CD4-positive, CD25-positive, alpha-beta regulatory T cell (primary cell): ENCODE results near the gene GRIK3. TPM values are rescaled to one million over a fixed set of nuclear protein-coding genes. Genes with fewer than 3 reads are reported as not detected.

Experiments used
- ATAC-seq, 2 donors: fragments of 150-1000 bp; cut with Tn5 transposase; one replicate each; pipeline ENCODE4 v1.10.0; 2021; ENCODE audit warnings: low read depth in 2 of 2, moderate number of reproducible peaks in 2 of 2, moderate library complexity in 1 of 2
- DNase-seq, 3 donors: peaks; one replicate each; pipeline versions ENCODE4 v3.0.0 to v3.0.0-alpha.2; 2012 to 2022; ENCODE audit warnings: mixed read lengths in 1 of 3
- H3K27ac ChIP-seq: one replicate; pipeline ENCODE4 v1.7.0; 2013; ENCODE audit warnings: mild to moderate bottlenecking, low read length; ENCODE audit not compliant: insufficient read depth, poor library complexity, severe bottlenecking
- H3K27me3 ChIP-seq: one replicate; pipeline ENCODE4 v1.7.0; 2013; ENCODE audit warnings: low read length; ENCODE audit not compliant: control insufficient read depth, insufficient read depth
- H3K36me3 ChIP-seq: one replicate; pipeline ENCODE4 v1.7.0; 2013; ENCODE audit warnings: mild to moderate bottlenecking, low read length, moderate library complexity; ENCODE audit not compliant: control insufficient read depth, insufficient read depth
- H3K4me1 ChIP-seq: 2 replicates; pipeline ENCODE4 v1.7.0; 2013; ENCODE audit warnings: mild to moderate bottlenecking, low read length; ENCODE audit not compliant: insufficient read depth, control insufficient read depth, poor library complexity, severe bottlenecking
- H3K4me3 ChIP-seq: one replicate; pipeline ENCODE4 v1.7.0; 2013; ENCODE audit warnings: low read depth, mild to moderate bottlenecking, low read length, moderate library complexity
- H3K9me3 ChIP-seq, 2 experiments: 1 replicate in 1 of 2; 2 replicates in 1 of 2; pipeline ENCODE4 v1.7.0; 2013; ENCODE audit warnings: low read length in 2 of 2, mild to moderate bottlenecking in 1 of 2, moderate library complexity in 1 of 2; ENCODE audit not compliant: control insufficient read depth in 2 of 2
- H3K27ac Mint-ChIP-seq, 3 donors: one replicate each; pipeline ENCODE4 v1.8.0; 2020 to 2022; ENCODE audit warnings: mild to moderate bottlenecking in 3 of 3, mixed read lengths in 3 of 3, moderate library complexity in 2 of 3
- H3K27me3 Mint-ChIP-seq: one replicate; pipeline ENCODE4 v1.8.0; 2022; ENCODE audit warnings: mild to moderate bottlenecking, mixed read lengths
- H3K36me3 Mint-ChIP-seq: one replicate; pipeline ENCODE4 v1.8.0; 2020; ENCODE audit warnings: mixed read lengths
- H3K4me1 Mint-ChIP-seq, 4 donors: one replicate each; pipeline ENCODE4 v1.8.0; 2020 to 2022; ENCODE audit warnings: mixed read lengths in 4 of 4, mild to moderate bottlenecking in 1 of 4
- H3K4me3 Mint-ChIP-seq, 4 donors: one replicate each; pipeline ENCODE4 v1.8.0; 2020 to 2022; ENCODE audit warnings: mild to moderate bottlenecking in 4 of 4, mixed read lengths in 4 of 4, moderate library complexity in 3 of 4
- H3K9me3 Mint-ChIP-seq, 7 donors: one replicate each; pipeline ENCODE4 v1.8.0; 2020 to 2022; ENCODE audit warnings: mixed read lengths in 7 of 7, mild to moderate bottlenecking in 3 of 7, moderate library complexity in 2 of 7
- polyA plus RNA-seq, 4 donors: library from polyadenylated mRNA; unstranded; fragments of 300-500 nt; fragmentation: Illumina TruSeq; gene quantifications; one replicate each; pipeline ENCODE4 v1.2.3, GENCODE V29; 2021
- total RNA-seq: library from RNA; stranded (reverse); gene quantifications from one replicate; pipeline ENCODE4 v1.2.3, GENCODE V29; 2022

GRIK3 gene
- total and polyA plus RNA-seq, 5 donors from 2014 or later: not detected

- no peak for ATAC-seq
- H3K9me3 Mint-ChIP-seq: peaks cover 0 to 3% (median 0%) of the 10 kb centered on the region in 7 donors
- H3K4me1 Mint-ChIP-seq: no peaks in the 10 kb centered on the region
- no peak overlapping the region for H3K27ac Mint-ChIP-seq
- Histone ChIP-seq H3K27ac (no peak overlapping the region), H3K4me3 (no peak overlapping the region), H3K4me1 (no peaks in the 10 kb centered on the region), H3K27me3 (no peaks in the 10 kb centered on the region), H3K9me3 (no peaks in the 10 kb centered on the region), H3K36me3 (no peaks in the 10 kb centered on the region)
- no peak overlapping the region for H3K4me3 Mint-ChIP-seq
- H3K27me3 Mint-ChIP-seq: peaks cover 4% of the 10 kb centered on the region
- H3K36me3 Mint-ChIP-seq: no peaks in the 10 kb centered on the region
- no peak for DNase-seq
Measured at GRCh38 chr1:36975642-36976041, 58.7 kb downstream of the GRIK3 start.

GRCh38 chr1:36973056-36973455 lies 61.3 kb downstream of the GRIK3 start:
- Histone ChIP-seq H3K27ac (no peak overlapping the region), H3K36me3 (no peaks in the 10 kb centered on the region), H3K4me1 (no peaks in the 10 kb centered on the region), H3K9me3 (no peaks in the 10 kb centered on the region), H3K4me3 (no peak overlapping the region), H3K27me3 (no peaks in the 10 kb centered on the region)
- Mint-ChIP-seq H3K4me1 (no peaks in the 10 kb centered on the region), H3K36me3 (no peaks in the 10 kb centered on the region), H3K27ac (no peak overlapping the region), H3K4me3 (no peak overlapping the region), H3K27me3 (peaks cover 4% of the 10 kb centered on the region), H3K9me3 (peaks cover 0 to 2% (median 0%) of the 10 kb centered on the region in 7 donors)
- ATAC-seq (no peak), DNase-seq (no peak)

- no peaks in the 10 kb centered on the region for H3K36me3 Mint-ChIP-seq
- no peaks in the 10 kb centered on the region for H3K4me1 Mint-ChIP-seq
- Histone ChIP-seq H3K9me3 (no peaks in the 10 kb centered on the region), H3K27me3 (no peaks in the 10 kb centered on the region), H3K4me1 (no peaks in the 10 kb centered on the region), H3K4me3 (no peak overlapping the region), H3K36me3 (no peaks in the 10 kb centered on the region), H3K27ac (no peak overlapping the region)
- no peaks in the 10 kb centered on the region for H3K27me3 Mint-ChIP-seq
- DNase-seq (no peak), ATAC-seq (no peak)
- peaks cover 0 to 2% (median 0%) of the 10 kb centered on the region in 7 donors for H3K9me3 Mint-ChIP-seq
- no peak overlapping the region for H3K4me3 Mint-ChIP-seq
- H3K27ac Mint-ChIP-seq: no peak overlapping the region
Measured at GRCh38 chr1:36971852-36972618, 62.3 kb downstream of the GRIK3 start.

GRCh38 chr1:36968730-36969129 lies 65.6 kb downstream of the GRIK3 start:
- no peaks in the 10 kb centered on the region for H3K36me3 Mint-ChIP-seq
- ATAC-seq (no peak), DNase-seq (no peak)
- H3K36me3 ChIP-seq: no peaks in the 10 kb centered on the region
- no peak overlapping the region for H3K27ac ChIP-seq
- no peak overlapping the region for H3K4me3 ChIP-seq
- H3K4me1 Mint-ChIP-seq: no peaks in the 10 kb centered on the region
- H3K27me3 ChIP-seq: no peaks in the 10 kb centered on the region
- no peaks in the 10 kb centered on the region for H3K27me3 Mint-ChIP-seq
- H3K4me3 Mint-ChIP-seq: no peak overlapping the region
- no peak overlapping the region for H3K27ac Mint-ChIP-seq
- peaks cover 0 to 2% (median 0%) of the 10 kb centered on the region in 7 donors for H3K9me3 Mint-ChIP-seq
- no peaks in the 10 kb centered on the region for H3K4me1 ChIP-seq
- no peaks in the 10 kb centered on the region for H3K9me3 ChIP-seq

GRCh38 chr1:36966242-36966641 lies 68.1 kb downstream of the GRIK3 start:
- Histone ChIP-seq H3K27ac (no peak overlapping the region), H3K4me1 (no peaks in the 10 kb centered on the region), H3K9me3 (no peaks in the 10 kb centered on the region), H3K36me3 (no peaks in the 10 kb centered on the region), H3K4me3 (no peak overlapping the region), H3K27me3 (no peaks in the 10 kb centered on the region)
- DNase-seq: no peak
- H3K36me3 Mint-ChIP-seq: no peaks in the 10 kb centered on the region
- H3K27ac Mint-ChIP-seq: no peak overlapping the region
- peaks cover 0 to 2% (median 0%) of the 10 kb centered on the region in 7 donors for H3K9me3 Mint-ChIP-seq
- H3K27me3 Mint-ChIP-seq: peaks cover 5% of the 10 kb centered on the region
- no peak overlapping the region for H3K4me3 Mint-ChIP-seq
- ATAC-seq: no peak
- H3K4me1 Mint-ChIP-seq: no peaks in the 10 kb centered on the region

GRCh38 chr1:36965275-36966159 lies 68.8 kb downstream of the GRIK3 start:
- Histone ChIP-seq H3K9me3 (no peaks in the 10 kb centered on the region), H3K27me3 (no peaks in the 10 kb centered on the region), H3K36me3 (no peaks in the 10 kb centered on the region), H3K27ac (no peak overlapping the region), H3K4me1 (no peaks in the 10 kb centered on the region), H3K4me3 (no peak overlapping the region)
- Mint-ChIP-seq H3K36me3 (no peaks in the 10 kb centered on the region), H3K4me1 (no peaks in the 10 kb centered on the region), H3K27ac (no peak overlapping the region), H3K4me3 (no peak overlapping the region), H3K27me3 (peaks cover 5% of the 10 kb centered on the region), H3K9me3 (peaks cover 0 to 2% (median 0%) of the 10 kb centered on the region in 7 donors)
- DNase-seq (no peak), ATAC-seq (no peak)

GRCh38 chr1:36964830-36965229 lies 69.5 kb downstream of the GRIK3 start:
- H3K9me3 Mint-ChIP-seq: peaks cover 0 to 2% (median 0%) of the 10 kb centered on the region in 7 donors
- no peak overlapping the region for H3K4me3 Mint-ChIP-seq
- no peaks in the 10 kb centered on the region for H3K36me3 Mint-ChIP-seq
- H3K4me3 ChIP-seq: no peak overlapping the region
- ATAC-seq (no peak), DNase-seq (no peak)
- H3K4me1 Mint-ChIP-seq: no peaks in the 10 kb centered on the region
- H3K27me3 ChIP-seq: no peaks in the 10 kb centered on the region
- H3K27me3 Mint-ChIP-seq: peaks cover 5% of the 10 kb centered on the region
- H3K36me3 ChIP-seq: no peaks in the 10 kb centered on the region
- no peaks in the 10 kb centered on the region for H3K4me1 ChIP-seq
- no peak overlapping the region for H3K27ac ChIP-seq
- no peaks in the 10 kb centered on the region for H3K9me3 ChIP-seq
- H3K27ac Mint-ChIP-seq: no peak overlapping the region
